NCI-H82 treated with DMSO at 0.1 percent for 48 hours (cell line): Measurements from ENCODE around the gene CIZ1.

ENCODE experiments used
- DNase-seq: peaks from one replicate; lab custom pipeline; 2025; ENCODE audit not compliant: unreplicated experiment; lab: John Stamatoyannopoulos, UW

The CIZ1 gene

DNA sequence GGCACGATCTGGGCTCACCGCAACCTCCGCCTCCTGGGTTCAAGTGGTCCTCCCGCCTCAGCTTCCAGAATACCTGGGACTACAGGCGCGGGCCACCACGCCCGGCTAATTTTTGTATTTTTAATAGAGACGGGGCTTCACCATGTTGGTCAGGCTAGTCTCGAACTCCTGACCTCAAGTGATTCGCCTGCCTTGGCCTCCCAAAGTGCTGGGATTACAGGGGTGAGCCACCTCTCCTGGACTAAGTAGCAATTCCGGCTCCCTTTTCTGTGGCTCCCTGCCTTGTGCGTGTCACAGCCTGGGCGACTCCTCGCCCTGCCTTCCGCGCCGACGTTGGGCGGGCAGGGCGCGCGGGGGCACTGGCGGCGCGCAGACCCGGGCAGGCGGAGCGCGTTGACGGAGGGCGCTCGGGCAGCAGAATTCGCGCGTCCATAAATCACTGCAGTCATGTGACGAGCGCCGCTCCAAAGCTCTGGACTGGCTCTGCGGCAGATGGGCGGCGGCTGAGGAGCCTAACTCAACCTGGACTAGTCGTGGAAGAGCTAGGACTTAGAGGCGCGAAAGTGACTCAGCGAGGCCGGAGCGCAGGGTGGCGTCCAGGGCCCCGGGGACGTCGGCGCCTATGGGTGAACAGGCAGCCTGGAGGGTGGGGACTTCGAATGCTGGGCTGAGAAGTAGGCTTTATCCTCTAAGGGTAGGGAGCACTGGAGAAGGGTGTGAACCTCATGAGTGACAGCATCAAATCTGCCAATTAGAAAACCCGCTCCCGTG is 1.4 kb upstream of the CIZ1 start:
- peak; percentile 88 for DNase-seq

DNA sequence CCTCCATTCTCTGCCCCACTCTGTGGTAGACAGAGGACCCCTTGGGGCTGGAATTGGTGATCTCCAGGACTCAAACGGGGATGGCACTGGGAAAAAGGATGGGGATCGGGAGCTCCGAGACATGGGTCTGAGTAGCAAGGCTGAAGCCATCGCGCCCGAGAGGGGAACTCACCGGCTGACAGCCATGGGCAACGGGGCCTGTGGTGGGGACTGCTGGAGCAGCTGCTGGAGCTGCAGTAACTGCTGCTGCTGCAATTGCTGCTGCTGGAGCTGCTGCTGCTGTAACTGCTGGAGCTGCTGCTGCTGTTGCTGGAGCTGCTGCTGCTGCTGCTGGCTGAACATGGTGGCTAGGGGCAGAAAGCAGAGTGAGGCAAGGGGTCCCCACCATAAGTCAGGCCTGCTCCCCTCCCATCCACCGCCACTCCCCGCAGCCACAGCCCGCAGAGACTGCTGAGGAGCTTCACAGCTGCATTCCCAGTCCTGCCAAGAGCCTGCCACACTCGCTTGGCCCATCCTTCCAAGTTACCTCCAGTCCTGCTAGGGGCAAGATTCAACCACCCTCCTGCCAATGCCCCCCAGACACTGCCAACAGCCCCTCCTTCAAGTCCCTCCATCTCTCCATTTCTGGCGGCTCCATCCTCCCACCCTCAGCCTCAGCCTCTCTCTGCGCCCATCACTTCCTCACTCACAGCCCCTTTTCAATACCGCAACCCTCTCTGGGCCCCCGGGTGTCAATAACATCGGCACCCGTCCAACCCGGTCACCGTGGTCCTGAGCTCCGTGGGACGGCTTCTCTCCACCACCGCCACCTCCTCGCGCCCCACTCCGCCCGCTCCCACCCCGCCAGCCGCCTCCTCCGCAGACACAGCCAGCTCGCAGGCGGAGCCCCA is 611 bp downstream of the CIZ1 start:
- DNase-seq, result no peak

GRCh38 chr9:128190013-128190412 is 1.4 kb downstream of the CIZ1 start:
- DNase-seq, result no peak

- DNase-seq, result no peak
Measured at GRCh38 chr9:128188209-128188608, 3.2 kb downstream of the CIZ1 start.

GRCh38 chr9:128187361-128187760 is 4.0 kb downstream of the CIZ1 start:
- no peak for DNase-seq

DNA sequence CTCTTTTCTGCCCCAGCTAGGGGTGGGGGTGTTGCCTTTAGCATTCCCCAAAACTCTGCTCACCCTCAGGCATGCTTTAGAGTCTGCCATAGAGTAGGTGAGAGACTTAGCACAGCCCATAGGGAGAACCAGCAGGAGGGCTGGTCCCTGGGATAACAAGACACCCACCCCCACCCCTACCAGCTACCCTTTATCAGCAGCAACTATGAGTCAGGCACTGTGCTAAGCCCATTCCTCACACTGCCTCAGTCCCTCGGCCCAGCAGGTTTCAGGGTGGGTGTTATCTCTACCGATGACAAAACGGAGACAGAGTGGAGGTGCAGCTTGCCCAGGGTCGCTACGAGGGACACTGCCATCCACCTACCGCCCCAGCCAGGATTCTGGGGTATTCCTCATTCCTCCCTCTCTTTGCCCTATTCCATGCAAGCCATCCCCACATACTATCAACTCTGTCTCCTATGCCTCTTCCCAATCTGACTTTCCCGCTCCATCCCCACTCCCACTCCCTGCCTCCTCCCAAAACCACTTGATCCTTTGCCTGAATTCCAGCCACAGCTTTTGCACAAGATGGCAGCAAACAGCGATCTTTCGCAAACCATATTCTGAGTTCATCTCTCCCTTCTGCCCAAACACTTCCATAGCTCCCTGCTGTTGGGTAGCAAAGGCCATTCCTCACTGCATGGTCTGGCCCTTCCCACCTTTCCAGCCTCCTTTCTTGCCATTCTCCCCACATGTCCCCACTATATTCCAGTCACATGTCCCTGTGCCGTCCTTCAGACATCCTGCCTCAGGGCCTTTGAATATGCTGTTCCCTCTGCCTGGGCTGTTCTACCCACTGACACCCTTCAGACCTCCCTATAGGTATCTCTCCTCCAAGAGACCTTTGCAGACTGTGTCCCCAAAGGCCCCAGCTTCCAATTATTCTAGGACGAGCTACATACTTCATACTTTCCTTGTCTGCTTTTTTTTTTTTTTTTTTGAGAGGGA is 5.1 kb downstream of the CIZ1 start:
- no peak for DNase-seq

DNA sequence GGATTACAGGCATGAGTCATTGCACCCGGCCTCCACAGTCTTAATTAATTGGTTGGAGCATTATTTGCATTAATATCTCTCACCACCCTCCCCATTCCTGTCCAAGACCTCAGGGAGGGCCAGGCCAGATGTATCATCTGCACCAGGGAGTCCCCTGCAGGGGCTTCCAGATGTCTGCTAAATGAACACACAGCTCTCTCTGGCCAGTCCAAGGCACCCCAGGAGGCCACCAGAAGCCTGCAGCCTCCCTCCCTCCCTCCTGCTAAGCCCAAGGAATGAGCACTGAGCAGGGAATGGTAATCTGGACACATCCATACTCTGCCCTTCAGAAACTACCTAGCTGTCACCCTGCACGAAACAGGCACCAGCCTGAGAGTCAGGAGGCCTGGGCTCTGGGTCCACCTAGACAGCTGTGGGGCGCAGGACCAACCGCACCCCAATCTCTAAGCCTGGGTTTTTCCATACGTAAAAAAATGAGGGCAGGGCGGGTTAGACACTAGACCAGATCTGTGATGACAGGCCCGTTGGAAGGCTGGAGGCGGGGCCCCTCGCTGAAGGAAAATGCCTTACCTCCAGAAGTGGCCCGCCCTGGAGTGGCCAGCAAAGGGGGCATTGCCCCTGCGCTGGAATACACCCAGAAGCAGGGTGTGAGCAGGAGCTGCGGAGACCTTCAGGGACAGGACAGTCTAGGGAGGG is 8.3 kb downstream of the CIZ1 start:
- no peak for DNase-seq

DNA sequence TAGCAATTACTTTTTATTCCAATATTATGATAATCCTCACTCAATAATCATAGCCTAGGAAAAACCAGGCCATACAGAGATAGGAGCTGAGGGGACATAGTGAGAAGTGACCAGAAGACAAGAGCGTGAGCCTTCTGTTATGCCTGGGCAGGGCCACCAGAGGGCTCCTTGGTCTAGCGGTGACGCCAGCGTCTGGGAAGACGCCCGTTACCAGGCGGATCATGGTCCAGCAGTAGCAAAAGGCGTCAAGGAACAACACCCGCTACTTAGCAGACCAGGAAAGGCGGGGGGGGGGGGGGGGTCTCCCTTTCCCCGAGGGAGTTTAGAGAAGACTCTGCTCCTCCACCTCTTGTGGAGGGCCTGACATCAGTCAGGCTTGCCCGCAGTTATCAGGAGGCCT is 9.9 kb downstream of the CIZ1 start:
- peak; percentile 8 for DNase-seq

GRCh38 chr9:128180447-128180846 is 10.9 kb downstream of the CIZ1 start:
- DNase-seq, result no peak

GRCh38 chr9:128180001-128180400 is 11.4 kb downstream of the CIZ1 start:
- DNase-seq, result no peak

DNA sequence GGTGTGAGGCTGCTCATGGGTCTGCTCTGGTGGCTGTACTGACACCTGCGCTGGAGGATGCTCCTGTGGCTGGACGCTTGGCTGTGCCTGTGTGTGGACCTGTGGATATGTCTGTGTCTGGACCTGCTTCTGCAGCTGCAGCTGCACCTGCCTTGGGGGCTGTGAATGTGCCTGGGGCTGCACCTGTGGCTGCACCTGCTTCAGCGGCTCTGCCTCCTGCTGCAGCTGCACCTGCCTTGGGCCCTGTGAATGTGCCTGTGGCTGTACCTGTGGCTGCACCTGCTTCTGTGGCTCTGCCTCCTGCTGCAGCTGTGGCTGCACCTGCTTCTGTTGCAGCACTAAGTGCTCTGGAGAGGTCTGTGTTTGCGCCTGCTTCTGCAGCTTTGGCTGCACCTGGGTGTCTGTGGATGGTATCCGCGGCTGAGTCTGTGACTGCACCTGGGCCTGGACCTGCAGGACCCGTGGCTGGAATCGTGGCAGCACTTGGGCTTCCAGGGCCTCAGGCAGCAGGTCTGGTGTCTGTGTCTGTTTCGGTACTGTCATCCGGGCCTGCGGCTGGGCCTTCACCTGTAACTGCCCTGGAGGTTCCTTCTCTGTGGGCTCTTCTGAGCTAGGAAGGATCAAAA is 12.5 kb downstream of the CIZ1 start:
- no peak for DNase-seq

GRCh38 chr9:128175726-128176125 is 15.6 kb downstream of the CIZ1 start:
- no peak for DNase-seq

DNA sequence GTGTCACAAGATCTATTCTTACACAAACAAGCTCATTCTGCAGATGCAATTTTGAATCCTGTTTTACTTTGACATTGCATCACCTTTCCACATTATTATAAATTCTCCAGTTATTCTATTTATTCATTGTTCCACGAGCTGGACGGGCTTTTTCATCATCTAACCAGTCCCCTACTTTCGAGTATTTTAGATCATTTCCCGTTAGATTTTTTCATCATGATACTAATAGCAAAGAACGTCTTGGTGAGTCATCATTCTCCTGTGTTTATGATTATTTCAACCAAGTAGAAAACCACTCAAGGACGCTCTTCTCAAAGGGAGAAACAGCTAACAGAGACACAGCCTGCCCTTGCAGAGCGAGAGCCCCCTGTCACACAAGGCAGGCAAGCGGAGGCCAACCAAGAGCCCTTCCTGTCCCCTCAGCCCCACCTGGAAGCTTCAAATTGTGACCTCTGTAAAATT is 16.2 kb downstream of the CIZ1 start:
- no peak for DNase-seq

GRCh38 chr9:128174062-128174461 is 17.3 kb downstream of the CIZ1 start:
- DNase-seq, result no peak

DNA sequence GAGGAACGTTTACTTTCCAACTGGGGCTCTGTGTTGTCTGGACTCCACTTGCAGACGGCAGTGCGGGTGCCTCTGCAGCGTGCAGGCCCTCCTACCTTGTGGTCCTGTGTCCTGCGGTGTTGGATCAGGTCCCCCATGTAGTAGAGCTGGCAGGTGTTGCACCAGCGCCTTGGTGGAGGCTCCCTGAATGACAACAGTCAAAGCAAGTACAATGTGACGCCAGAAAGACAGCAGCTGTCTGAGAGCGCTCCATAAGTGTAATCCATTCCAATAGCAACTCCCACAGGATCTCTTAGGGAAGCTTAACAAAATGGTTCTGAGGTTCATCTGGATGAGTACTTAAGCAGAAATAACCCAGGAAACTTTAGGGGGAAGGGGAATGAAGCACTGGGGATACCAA is 21.4 kb downstream of the CIZ1 start:
- no peak for DNase-seq

- DNase-seq, result no peak
Measured at GRCh38 chr9:128169492-128169891, 21.9 kb downstream of the CIZ1 start.

DNA sequence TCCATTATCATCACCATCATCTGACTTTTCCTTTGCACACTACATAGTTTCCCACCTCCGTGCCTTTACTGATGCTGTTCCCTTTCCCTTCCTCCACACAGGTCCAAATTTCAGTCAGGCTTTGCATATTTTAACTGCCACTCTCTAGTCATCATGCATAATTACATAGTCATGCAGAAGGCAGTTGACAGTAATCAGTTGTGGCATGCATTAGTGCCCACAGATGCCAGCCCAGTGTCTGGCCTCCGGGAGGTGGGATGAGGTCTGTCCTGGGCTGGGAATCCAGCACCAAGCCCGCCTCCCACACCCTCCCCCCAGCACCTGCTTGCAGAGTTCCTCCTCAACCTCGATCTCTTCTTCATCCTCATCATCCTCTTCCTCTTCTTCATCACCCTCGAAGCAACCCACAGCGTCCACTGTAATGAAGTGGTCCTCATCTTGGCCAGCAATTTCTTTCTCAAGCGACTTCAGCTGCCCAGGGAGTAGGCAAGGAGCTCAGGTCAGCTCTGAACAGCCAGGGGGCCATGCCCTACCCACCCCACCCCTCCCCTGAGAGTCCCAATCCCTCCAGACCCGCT is 22.6 kb downstream of the CIZ1 start:
- no peak for DNase-seq

DNA sequence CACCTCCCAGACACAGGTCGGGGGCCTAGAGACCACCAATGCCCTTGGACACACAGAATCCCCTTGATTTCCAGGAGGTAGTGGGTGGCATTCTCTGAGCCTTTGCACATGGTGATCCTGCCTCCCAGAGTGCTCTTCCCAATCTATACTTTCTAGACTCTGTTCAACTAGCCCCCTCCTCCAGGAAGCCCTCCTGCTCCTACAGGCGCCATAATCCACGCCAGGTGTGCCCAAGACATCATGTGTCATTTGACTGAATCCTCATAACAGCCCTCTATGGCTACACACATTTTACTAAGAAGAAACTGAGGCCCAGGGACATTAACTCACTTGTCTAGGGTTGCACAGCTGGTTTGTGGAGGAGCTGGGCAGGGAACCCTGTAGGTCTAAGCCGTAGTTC is 24.2 kb downstream of the CIZ1 start:
- DNase-seq, result no peak

DNA sequence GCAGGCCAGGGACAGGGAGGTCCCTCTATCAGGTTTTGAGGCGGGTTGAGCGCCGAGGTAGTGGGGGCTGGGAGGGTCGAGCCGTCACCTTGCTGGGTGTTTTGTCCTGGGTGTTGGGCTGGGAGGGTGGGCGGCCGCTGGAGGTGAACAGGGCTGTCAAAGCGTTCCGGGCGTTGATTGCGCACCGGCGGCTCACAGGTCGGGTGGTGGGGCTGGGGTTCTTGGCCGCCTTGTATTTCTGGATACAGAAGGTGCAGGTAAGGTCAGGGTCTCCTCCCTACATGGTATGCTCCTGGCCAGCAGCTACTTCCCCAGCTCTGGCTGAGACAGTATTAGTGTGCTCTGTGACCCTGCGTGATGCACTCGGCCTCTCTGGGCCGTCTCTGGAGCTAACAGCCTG is 25.2 kb downstream of the CIZ1 start:
- no peak for DNase-seq
